Measurements from ENCODE around the gene PBX1. TPM values are rescaled to one million over a fixed set of nuclear protein-coding genes. Genes with fewer than 3 reads are reported as not detected.

The PBX1 gene
- total and polyA plus RNA-seq, 2 experiments from 2014 or later = 40.0 to 104 TPM

- TF ChIP-seq, protein P1, sequence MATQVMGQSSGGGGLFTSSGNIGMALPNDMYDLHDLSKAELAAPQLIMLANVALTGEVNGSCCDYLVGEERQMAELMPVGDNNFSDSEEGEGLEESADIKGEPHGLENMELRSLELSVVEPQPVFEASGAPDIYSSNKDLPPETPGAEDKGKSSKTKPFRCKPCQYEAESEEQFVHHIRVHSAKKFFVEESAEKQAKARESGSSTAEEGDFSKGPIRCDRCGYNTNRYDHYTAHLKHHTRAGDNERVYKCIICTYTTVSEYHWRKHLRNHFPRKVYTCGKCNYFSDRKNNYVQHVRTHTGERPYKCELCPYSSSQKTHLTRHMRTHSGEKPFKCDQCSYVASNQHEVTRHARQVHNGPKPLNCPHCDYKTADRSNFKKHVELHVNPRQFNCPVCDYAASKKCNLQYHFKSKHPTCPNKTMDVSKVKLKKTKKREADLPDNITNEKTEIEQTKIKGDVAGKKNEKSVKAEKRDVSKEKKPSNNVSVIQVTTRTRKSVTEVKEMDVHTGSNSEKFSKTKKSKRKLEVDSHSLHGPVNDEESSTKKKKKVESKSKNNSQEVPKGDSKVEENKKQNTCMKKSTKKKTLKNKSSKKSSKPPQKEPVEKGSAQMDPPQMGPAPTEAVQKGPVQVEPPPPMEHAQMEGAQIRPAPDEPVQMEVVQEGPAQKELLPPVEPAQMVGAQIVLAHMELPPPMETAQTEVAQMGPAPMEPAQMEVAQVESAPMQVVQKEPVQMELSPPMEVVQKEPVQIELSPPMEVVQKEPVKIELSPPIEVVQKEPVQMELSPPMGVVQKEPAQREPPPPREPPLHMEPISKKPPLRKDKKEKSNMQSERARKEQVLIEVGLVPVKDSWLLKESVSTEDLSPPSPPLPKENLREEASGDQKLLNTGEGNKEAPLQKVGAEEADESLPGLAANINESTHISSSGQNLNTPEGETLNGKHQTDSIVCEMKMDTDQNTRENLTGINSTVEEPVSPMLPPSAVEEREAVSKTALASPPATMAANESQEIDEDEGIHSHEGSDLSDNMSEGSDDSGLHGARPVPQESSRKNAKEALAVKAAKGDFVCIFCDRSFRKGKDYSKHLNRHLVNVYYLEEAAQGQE (IDR thresholded peaks at IDR 0.05; ENCODE audit: unreplicated experiment) = no peak
These were observed 298.5 kb downstream of the PBX1 start (continued) for GRCh38 chr1:164857439-164857838.

- H3K27me3 ChIP-seq (ENCODE audit: insufficient read depth) = no peaks in the 10 kb centered on the region
- TF ChIP-seq, protein P1 (IDR thresholded peaks at IDR 0.05; ENCODE audit: unreplicated experiment) = no peak
- TF ChIP-seq JUNB (IDR thresholded peaks at IDR 0.05; ENCODE audit: unreplicated experiment) (no peak), STAT1 (IDR thresholded peaks at IDR 0.05; ENCODE audit: unreplicated experiment) (no peak), CTCF (conservative IDR thresholded peaks at IDR 0.05; ENCODE audit: low read depth in 2 of 2) (no peak)
These were observed 299.2 kb downstream of the PBX1 start for GRCh38 chr1:164858096-164858632.

More at GRCh38 chr1:164858096-164858632, 299.2 kb downstream of the PBX1 start:
- no peak overlapping the region for H2AFZ ChIP-seq
- DNase-seq (ENCODE audit: low spot score) = no peak
- Mint-ChIP-seq H3K4me1 (peaks cover 20% of the 10 kb centered on the region; the same call in 2 of the 3 replicates), H3K4me3 (no peak overlapping the region), H3K36me3 (ENCODE audit: low read depth) (no peaks in the 10 kb centered on the region), H3K9me3 (no peaks in the 10 kb centered on the region), H3K27ac (no peak overlapping the region), H3K27me3 (ENCODE audit: insufficient read depth, low read depth, poor library complexity) (peaks cover 8% of the 10 kb centered on the region)
- peaks cover 4% of the 10 kb centered on the region; the same call in 1 of the 2 replicates for H4K20me1 ChIP-seq (replicated peaks; ENCODE audit: insufficient read depth)
- H3K79me2 ChIP-seq (replicated peaks; ENCODE audit: insufficient read depth) = no peaks in the 10 kb centered on the region
- H3K4me2 ChIP-seq = no peak overlapping the region
- H3K36me3 ChIP-seq (ENCODE audit: insufficient read depth) = no peaks in the 10 kb centered on the region
- no peaks in the 10 kb centered on the region for H3F3A ChIP-seq (replicated peaks; ENCODE audit: low read depth)
- no peak overlapping the region for H3K4me3 ChIP-seq
- H3K4me1 ChIP-seq (ENCODE audit: insufficient read depth) = 0 out of 2 replicates have a peak, but pooled peaks cover 9% of the 10 kb centered on the region
- no peak overlapping the region for H3K27ac ChIP-seq (ENCODE audit: low read depth)
- H3K9me2 ChIP-seq (ENCODE audit: insufficient read depth) = peaks cover 6% of the 10 kb centered on the region; the same call in 1 of the 2 replicates
- ATAC-seq = no peak

All from GM23338 (cell line).